HG03103 (cell line): ENCODE measurements around the gene ATOH8.

ENCODE experiments used
- ATAC-seq: cut with Tn5 transposase; IDR thresholded peaks from one replicate; pipeline ENCODE4 v1.9.1; 2021; ENCODE audit warnings: low read depth; ENCODE audit not compliant: unreplicated experiment

The ATOH8 gene

DNA sequence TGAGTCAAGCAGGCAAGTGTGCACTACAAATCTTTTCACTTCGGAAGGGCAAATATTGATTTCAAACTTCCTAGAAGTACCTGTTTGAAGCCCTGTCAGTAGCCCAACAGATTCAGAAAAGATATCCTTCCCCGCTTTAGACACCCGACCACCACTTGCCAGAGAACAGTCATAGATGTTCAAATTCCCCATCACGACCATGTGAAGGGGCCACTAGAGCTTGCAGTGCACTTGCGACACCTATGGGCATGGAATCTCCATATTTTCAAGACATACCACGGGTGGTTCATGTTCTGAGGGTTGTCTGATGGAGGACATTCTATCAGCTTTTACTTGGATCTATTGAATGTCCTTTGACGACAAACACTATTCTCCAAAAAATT lies 35.8 kb upstream of the ATOH8 start:
- ATAC-seq = no peak

DNA sequence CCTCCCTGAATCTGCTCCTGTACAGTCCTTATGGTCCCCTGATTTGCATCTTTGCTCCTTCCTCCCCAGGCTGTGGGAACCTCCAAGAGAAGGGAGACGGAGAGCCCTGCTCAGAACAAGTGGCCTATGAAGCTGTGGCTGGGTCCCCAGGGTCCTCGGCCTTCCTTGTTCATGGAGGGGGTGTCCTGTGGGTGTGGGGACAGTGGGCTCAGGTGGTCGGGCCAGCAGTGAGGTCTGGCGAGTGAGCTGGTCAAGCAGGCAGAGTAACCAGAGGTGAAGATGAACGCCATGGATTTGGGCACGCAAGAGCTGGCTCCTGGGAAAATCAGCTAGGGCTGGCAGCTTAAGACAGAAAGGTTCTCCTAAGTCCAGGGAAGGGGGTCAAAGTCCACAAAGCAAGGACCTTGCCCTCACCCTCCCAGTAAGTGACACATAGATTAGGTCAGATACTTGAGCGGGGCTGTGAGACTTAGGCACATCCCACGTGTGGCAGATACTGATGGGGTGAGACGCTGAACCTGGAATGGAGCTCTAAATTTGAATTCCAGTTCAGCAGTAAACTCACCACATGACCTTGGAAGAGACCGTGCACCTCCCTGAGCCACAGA lies 34.8 kb upstream of the ATOH8 start:
- ATAC-seq = no peak

DNA sequence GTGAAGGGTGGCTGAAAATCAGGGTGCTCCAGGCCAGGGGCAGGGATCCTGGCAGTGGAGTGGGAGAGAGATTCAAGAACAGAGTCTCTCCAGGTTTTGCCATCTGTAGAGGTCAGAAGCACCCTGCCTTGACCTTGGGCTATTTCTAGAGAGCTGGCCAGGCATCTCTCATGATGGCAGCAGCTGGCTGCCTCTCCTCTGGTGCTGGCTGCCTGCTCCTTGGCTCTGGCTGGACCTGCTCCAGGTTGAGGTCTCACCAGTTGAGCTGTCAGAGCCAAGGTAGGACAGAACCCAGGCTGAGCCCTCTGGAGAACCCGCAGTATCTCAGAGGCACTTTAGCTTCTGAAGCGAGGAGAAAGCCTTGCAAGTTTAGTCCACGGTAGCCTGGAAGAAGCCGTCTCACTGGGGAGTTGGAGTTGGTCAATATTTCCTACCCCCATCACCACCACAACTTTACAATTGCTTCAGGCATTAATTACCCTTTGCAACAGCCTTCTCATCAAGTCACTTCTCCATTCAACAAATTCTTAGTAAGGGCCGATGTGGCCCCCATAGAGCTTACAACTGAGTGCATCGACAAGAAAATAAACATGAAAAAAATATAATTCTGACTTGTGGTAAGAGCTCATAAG lies 34.1 kb upstream of the ATOH8 start:
- no peak for ATAC-seq

DNA sequence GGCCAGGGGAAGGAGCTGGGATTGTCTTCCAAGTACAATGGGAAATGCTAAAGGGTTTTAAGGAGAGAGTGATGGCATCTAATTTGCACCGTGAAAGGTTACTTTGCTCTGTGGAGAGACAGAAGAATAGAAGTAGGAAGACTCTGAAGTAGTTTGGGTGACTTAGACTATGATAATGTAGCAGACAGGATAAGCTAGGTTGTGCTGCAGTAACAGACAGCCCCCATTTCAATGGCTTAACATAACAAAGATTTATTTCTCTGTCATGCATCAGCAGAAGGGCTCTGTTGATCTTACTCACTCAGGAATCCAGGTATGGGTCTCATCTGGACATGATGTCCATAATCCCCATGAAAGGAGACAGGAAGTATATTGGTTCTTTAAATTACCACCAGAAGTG lies 33.3 kb upstream of the ATOH8 start:
- ATAC-seq = no peak

DNA sequence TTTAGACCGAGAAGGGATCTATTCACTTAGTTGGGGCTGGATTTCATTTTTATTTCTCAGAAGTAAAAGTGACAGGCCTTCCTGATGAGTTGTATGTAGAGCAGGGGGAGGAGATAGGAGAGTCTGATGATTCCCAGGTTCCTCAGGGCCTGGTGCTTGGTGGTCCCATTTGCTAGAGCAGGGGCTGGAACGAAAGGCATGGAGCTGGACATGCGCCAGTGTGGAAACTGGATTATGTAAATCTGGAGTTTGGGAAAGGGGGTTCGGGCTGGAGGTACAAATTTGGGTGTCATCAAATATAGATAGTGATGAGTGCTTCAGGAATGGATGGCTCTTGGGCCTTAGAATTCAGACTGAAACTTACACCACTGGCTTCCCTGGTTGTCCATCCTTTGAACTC lies 32.1 kb upstream of the ATOH8 start:
- no peak for ATAC-seq

DNA sequence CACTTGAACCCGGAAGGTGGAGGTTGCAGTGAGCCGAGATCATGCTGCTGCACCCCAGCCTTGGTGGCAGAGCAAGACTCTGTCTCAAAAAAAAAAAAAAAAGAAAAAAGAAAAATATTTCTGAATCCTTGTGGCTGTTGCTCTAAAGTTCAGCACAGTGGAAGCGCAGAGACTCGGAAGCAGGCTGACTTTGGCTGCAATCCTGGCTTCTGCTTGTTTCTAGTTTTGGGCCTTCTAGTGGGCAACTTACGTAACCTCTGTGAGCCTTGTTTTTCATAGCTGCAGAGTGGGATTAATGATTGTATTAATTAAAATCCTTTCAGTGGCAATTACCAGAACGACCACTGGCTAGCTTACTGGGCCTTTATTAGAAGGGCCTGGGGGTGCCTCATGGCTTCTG lies 31.3 kb upstream of the ATOH8 start:
- no peak for ATAC-seq

DNA sequence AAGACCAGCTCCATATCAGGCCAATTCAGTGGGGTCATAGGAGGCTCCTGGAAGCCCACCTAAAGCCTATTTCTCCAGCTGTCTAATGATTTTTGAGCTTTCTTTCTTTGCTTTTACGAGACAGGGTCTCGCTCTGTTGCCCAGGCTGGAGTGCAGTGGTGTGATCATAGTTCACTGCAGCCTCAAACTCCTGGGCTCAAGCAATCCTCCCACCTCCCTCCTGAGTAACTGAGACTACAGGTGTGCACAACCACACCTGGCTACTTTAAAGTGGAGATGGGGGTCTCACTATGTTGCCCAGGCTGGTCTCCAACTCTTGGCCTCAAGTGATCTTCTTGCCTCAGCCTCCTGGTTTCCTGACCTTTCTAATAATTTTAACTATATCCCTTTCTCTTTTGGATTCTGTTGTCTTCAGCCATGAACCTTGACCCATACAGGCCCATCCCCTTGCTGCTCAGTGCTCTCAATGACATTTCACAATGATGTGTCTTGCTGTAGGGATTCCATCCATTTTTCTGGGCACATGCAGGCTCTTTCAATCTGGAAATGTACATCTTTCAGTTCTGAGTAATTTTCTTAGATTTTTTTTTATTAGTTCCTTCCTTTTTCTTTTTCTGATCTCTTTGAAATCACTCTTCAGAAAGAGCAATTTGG lies 30.0 kb upstream of the ATOH8 start:
- ATAC-seq = no peak

DNA sequence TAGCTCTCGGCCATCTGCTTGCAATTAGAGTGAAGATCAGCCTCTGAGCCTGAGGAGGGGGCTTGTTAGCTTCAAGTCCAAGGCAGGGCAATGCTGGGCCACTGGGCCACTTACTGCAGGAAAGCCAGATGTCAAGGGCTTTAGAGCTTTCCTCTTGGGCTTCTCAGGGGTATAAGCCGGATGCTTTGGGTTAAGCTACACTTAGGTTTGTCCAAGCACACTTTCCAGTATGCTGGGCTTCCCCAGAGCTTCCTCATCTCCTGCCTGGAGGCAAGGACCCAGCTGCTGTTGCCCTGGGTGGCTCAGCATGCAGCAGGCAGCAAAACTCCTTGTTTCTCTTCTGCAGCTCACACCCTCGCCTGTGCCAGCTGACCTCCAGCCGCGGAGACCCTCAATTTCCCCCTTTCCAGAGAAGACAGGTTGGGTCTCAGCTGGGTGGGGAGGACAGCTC lies 29.0 kb upstream of the ATOH8 start:
- ATAC-seq = no peak

DNA sequence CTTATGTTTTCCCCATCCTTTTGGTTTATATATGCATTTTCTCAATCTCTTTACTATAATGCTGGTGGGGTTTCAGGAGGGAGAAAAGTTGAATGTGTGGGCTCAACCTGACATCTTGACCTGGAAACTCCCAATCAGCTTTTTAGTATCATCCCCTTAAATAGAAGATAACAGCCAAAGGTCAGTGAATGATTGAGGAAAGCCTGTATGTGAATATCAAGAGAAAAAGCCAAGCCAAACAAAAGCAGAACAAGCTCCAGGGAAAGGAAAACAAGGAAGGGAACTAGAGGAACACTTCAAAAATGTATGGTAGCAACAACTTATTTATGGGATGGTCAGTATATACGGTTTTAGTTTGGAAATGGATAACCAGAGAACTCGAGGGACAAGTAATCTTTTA lies 28.3 kb upstream of the ATOH8 start:
- ATAC-seq = no peak

DNA sequence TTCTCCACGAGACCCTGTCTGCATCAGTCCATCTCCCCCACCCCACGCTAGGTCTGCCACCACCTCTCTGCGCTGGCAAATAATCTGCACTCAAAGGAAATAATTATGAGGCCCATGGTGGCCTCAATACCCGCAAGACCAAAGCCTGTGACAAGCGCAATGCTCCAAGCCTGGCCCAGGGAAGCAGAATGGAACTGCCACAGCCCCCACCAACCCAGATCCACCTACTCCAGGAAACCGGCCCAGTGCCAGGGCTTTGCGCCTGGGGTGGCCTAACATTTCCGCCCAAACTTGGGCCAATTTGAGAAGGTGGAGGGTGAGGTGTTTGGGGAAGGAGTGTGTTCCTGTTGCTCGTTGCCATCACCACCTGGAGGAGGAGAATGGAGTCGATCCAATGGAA lies 26.0 kb upstream of the ATOH8 start:
- no peak for ATAC-seq

DNA sequence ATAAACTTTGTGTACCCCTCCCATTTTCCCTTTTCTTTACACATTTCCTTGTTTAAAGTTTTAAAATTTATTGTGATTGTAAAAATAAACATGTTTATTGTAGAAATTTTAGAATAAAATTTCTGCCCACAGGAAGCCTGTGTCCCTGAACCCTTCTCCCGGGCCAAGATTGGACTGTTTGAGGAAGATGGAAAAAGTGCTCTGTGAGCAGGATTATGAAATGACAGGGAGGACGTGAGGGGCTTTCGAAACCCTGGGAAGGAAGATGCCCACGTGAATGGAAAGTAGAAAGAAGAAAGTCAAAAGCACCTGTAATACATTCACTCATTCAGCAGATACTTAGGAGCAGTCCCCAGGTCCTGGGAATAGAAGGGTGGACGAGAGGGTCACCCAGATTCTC lies 25.4 kb upstream of the ATOH8 start:
- no peak for ATAC-seq

DNA sequence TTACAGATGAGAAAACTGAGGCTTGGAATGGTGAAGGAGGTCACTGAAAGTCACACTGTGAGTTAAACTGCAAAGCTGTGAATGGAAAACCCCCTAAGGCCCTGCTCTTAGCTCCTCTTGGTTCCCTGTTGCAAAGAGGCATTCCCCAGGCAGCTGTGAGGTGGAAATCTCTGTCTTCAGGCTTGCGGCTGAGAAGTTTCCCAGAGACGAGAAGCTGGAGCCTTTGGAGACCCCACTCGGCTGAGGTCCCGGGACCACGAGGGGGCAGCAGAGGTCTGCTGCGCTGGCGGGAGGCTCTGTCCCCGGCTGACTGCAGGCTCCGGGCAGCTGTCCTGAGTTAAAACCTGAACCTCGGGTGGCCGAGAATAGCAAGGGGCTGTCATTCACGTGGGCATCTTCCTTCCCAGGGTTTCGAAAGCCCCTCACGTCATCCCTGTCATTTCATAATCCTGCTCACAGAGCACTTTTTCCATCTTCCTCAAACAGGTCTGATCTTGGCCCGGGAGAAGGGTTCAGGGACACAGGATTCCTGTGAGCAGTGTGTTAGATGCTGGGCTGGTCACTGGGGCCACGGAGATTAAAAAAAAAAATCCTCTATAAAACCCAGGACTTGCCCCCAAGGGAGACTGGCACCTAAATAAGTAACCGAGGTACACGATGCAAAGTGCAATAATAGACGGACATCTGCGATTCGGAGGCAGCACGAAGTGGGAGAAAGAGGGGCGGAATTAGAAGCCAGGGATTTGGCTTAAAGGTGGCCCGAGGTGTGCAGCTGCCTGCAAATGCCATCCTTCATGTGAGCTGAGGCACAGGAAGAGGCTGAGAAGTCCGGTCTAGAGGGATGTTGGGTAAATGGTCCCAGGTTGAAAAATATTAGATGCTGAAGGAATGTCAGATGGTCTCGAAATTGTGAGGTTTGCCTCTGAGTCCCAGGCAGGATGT lies 24.6 kb upstream of the ATOH8 start:
- ATAC-seq = peak; percentile 51

DNA sequence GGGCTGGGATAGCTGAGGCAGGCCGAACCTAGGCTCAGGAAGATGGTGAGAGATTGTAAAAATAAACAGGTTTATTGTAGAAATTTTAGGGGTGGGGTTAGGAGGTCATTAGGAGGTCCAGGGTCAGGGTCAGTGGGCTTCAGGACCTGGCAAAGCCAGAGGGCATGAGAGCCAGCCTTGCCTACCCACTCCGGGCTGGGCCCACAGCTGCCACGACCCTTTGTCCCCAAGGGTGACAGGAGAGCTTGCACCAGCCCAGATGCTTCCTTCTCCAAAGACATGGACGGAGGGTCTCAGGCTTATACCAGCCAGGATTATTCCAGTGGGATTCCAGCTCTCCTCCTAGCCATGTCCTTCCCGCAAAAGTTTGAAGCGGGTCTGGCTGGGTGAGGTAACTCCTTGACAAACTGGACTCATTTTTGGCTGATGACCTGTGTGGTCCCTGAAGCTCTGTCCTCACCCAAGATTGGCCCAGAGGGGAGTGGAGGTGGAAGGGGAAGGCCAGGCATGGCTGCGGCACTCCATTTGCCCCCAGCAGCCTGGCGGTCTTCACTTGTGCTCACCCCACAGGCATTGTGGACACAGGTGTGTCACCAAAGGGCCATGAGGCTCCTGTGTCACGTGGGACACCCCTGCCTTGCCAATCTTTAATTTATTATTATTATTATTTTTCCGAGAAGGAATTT lies 23.8 kb upstream of the ATOH8 start:
- ATAC-seq = no peak

DNA sequence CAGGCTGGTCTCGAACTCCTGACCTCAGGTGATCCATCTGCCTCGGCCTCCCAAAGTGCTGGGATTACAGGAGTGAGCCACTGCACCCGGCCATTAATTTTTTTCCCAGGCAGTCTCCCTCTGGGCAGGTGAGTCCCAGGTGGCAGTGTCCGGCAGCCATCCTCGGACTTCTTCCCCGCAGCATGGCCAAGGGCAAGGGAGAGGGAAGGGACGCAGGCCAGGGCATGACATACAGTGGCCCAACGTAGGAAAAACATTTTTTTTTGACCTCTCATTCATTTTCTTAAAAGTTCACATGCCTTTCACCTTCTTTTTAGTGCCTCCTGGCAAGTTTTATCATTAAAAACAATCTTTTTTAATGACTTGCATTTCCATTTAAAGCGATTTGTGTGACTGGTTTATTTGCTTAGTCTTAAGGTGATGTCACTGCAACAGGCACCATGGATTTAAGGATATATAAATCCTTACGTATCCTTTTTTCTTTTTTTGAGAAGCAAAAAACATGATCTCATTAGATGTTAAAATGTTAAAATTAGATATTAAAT lies 23.0 kb upstream of the ATOH8 start:
- ATAC-seq = no peak

DNA sequence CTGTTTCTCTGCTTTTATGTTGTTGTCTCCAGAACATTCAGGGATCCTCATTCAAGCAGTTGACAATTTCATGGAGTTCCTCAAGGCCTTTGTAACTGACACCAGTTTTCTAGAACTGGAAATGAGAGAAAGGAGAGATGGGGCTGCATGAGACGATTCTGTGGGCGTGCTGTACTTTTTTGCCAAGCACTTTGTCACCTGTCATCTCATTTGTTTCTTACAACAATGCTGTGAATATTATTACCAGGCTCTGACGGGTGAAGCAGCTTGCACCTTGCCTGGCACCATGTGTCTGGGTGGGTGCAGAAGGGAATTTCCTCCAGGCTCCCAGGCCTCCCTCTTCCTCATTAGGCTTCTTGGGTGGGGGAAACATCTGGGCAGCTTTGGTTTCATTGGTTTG lies 22.2 kb upstream of the ATOH8 start:
- no peak for ATAC-seq

DNA sequence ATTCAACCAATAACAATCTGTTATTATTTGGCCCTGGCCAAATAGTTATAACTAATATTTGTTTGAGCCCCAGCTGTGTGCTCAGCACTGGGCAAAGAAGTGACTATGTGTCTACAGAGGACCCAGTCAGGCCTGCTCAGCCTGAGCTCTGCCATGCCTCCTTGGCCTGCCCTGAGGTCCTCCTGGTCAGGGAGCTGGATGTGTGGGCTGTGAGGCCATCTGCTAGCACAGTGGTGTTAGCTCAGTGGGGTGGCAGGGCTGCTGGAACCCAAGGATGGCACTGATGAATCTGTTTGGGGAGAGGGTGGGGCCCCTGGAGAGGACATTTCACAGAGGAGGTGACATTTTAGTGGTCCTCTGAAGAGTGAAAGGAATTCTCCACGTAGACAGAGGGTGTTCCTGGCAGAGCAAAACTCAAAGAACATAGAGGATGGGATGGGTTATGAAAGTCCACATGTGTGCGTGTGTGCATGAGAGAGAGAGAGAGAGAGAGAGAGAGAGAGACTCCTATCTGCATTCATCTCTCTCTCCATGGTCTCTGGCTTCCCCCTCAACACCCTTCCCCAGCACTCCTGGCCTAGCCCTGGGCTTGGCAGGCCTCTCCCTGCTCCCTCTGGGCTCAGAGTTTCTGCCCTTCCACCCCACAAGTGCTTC lies 21.2 kb upstream of the ATOH8 start:
- no peak for ATAC-seq

DNA sequence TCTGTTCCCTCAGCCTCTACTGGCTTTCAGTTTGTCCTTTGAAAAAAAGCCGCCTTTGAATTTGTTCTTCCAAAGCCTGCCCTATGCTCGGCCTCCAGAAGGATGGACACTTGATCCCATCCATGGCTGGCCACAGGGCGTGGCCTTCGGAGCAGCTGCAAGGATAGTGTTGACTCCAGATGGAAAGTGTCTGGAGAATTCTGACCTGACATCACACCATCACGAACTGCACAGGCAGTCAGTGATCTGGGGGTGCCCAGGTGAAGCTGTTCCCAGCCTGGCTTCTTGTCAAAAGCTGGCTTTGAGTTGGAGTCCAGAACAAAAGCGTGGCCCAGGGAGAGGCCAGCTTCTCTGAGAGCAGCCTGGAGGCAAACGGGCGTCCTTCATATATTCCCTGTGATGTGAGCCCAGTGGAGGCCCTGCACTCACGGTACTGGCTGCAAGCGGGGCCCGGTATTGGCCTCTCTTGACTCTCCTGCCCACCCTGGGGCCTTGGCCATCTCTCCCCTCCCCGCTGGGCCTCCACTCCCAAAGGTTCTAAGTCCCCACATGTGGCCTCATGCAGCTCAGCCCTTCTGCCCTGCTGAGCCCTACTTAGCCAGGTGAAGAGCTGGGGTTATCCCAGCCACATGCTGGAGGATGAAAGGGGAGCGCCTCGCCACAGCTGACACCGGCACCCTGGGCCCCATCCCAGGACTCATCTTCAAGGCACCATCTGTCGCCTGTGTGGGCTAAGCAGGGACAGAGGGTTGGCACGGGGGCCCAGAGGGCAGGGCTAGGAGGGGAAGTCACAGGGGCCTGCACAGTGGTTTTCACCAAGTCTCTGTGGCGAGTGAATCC lies 20.4 kb upstream of the ATOH8 start:
- ATAC-seq = no peak

DNA sequence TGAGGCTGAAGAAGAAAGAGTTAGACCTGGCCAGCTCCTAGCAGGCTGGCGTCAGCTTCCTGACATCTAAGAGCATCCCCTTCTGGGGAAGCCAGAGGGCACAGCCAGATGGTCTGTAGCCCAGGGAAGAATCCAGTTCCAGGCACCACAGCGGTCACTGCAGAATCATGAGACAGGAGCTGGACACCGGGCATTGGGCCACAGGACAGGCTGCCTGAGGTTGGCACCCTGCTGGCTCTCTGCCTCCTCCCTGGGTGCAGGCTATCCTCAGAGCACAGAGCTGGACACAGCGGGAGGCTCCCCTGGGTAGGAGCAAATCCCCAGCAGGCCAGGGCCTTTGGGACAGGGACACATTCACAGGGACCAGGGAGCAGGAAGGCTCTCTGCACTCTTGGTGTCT lies 19.8 kb upstream of the ATOH8 start:
- ATAC-seq = no peak
